ENCODE measurements around the gene SLX4IP.

- no peak for TF ChIP-seq FOXP1 (IDR thresholded peaks at IDR 0.05)
- TF ChIP-seq FOXP1 (CRISPR knock-in tag; IDR thresholded peaks at IDR 0.05), result no peak
- TF ChIP-seq GABPA (IDR thresholded peaks at IDR 0.05; ENCODE audit: low read depth, low read length), result no peak
- TF ChIP-seq GABPA (CRISPR knock-in tag; IDR thresholded peaks at IDR 0.05; ENCODE audit: low read depth), result no peak
- no peak for TF ChIP-seq ZNF180 (CRISPR knock-in tag; IDR thresholded peaks at IDR 0.05; ENCODE audit: borderline replicate concordance, low read depth)
- TF ChIP-seq SP1 (IDR thresholded peaks at IDR 0.05), result no peak
- no peak for TF ChIP-seq SP1 (CRISPR knock-in tag; IDR thresholded peaks at IDR 0.05)
- TF ChIP-seq, protein P1, sequence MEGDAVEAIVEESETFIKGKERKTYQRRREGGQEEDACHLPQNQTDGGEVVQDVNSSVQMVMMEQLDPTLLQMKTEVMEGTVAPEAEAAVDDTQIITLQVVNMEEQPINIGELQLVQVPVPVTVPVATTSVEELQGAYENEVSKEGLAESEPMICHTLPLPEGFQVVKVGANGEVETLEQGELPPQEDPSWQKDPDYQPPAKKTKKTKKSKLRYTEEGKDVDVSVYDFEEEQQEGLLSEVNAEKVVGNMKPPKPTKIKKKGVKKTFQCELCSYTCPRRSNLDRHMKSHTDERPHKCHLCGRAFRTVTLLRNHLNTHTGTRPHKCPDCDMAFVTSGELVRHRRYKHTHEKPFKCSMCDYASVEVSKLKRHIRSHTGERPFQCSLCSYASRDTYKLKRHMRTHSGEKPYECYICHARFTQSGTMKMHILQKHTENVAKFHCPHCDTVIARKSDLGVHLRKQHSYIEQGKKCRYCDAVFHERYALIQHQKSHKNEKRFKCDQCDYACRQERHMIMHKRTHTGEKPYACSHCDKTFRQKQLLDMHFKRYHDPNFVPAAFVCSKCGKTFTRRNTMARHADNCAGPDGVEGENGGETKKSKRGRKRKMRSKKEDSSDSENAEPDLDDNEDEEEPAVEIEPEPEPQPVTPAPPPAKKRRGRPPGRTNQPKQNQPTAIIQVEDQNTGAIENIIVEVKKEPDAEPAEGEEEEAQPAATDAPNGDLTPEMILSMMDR (CRISPR knock-in tag; IDR thresholded peaks at IDR 0.05), result no peak
- TF ChIP-seq, protein P2, sequence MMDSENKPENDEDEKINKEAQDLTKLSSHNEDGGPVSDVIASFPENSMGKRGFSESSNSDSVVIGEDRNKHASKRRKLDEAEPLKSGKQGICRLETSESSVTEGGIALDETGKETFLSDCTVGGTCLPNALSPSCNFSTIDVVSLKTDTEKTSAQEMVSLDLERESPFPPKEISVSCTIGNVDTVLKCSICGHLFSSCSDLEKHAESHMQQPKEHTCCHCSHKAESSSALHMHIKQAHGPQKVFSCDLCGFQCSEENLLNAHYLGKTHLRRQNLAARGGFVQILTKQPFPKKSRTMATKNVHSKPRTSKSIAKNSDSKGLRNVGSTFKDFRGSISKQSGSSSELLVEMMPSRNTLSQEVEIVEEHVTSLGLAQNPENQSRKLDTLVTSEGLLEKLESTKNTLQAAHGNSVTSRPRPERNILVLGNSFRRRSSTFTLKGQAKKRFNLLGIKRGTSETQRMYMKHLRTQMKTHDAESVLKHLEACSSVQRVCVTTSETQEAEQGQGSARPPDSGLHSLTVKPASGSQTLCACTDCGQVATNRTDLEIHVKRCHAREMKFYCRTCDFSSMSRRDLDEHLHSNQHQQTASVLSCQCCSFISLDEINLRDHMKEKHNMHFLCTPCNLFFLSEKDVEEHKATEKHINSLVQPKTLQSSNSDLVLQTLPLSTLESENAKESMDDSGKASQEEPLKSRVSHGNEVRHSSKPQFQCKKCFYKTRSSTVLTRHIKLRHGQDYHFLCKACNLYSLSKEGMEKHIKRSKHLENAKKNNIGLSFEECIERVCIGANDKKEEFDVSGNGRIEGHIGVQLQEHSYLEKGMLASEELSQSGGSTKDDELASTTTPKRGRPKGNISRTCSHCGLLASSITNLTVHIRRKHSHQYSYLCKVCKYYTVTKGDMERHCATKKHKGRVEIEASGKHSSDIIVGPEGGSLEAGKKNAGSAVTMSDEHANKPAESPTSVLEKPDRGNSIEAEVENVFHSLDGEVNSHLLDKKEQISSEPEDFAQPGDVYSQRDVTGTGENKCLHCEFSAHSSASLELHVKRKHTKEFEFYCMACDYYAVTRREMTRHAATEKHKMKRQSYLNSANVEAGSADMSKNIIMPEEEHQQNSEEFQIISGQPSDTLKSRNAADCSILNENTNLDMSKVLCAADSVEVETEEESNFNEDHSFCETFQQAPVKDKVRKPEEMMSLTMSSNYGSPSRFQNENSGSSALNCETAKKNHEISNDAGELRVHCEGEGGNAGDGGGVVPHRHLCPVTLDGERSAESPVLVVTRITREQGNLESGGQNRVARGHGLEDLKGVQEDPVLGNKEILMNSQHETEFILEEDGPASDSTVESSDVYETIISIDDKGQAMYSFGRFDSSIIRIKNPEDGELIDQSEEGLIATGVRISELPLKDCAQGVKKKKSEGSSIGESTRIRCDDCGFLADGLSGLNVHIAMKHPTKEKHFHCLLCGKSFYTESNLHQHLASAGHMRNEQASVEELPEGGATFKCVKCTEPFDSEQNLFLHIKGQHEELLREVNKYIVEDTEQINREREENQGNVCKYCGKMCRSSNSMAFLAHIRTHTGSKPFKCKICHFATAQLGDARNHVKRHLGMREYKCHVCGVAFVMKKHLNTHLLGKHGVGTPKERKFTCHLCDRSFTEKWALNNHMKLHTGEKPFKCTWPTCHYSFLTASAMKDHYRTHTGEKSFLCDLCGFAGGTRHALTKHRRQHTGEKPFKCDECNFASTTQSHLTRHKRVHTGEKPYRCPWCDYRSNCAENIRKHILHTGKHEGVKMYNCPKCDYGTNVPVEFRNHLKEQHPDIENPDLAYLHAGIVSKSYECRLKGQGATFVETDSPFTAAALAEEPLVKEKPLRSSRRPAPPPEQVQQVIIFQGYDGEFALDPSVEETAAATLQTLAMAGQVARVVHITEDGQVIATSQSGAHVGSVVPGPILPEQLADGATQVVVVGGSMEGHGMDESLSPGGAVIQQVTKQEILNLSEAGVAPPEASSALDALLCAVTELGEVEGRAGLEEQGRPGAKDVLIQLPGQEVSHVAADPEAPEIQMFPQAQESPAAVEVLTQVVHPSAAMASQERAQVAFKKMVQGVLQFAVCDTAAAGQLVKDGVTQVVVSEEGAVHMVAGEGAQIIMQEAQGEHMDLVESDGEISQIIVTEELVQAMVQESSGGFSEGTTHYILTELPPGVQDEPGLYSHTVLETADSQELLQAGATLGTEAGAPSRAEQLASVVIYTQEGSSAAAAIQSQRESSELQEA (CRISPR knock-in tag; IDR thresholded peaks at IDR 0.05; ENCODE audit: not compliant biosample characterization), result no peak
- TF ChIP-seq ZNF775 (CRISPR knock-in tag; IDR thresholded peaks at IDR 0.05; ENCODE audit: borderline replicate concordance), result no peak
- TF ChIP-seq HOMEZ (CRISPR knock-in tag; IDR thresholded peaks at IDR 0.05; ENCODE audit: low read depth), result no peak
- no peak for TF ChIP-seq KAT7 (CRISPR knock-in tag; IDR thresholded peaks at IDR 0.05; ENCODE audit: borderline replicate concordance)
- no peak for TF ChIP-seq ZFP36L1 (CRISPR knock-in tag; IDR thresholded peaks at IDR 0.05)
- no peak for TF ChIP-seq PHF8 (CRISPR knock-in tag; IDR thresholded peaks at IDR 0.05)
- TF ChIP-seq TCF12 (IDR thresholded peaks at IDR 0.05), result no peak
- no peak for TF ChIP-seq TCF12 (CRISPR knock-in tag; IDR thresholded peaks at IDR 0.05)
- TF ChIP-seq AGO1 (IDR thresholded peaks at IDR 0.05; ENCODE audit: low read depth, low read length, poor library complexity, severe bottlenecking), result no peak
Observed at GRCh38 chr20:10658051-10658823, 223.1 kb downstream of the SLX4IP start.
